GM23338 (cell line): ENCODE results near the gene SLC30A7. TPM values are rescaled to one million over a fixed set of nuclear protein-coding genes. Genes with fewer than 3 reads are reported as not detected.

Experiments
- ATAC-seq: fragments of 200-7000 bp; cut with Tn5 transposase; 3 replicates; pipeline ENCODE4 v1.9.1; 2020
- DNase-seq: peaks from one replicate; pipeline ENCODE4 v3.0.0-alpha.2; 2015; ENCODE audit warnings: low spot score
- H2AFZ ChIP-seq: fragments of 200-600 bp; sonication (generic); 2 replicates; pipeline ENCODE4 v1.8.0; 2016; ENCODE audit warnings: antibody characterized with exemption, mild to moderate bottlenecking, moderate library complexity
- H3F3A ChIP-seq: fragments of 200-600 bp; sonication (generic); replicated peaks from 2 replicates; pipeline ENCODE4 v1.8.0; 2017; ENCODE audit warnings: antibody characterized with exemption, mixed run types, low read depth
- H3K27ac ChIP-seq: fragments of 200-600 bp; sonication (generic); 2 replicates; pipeline ENCODE4 v1.6.1; 2016; ENCODE audit warnings: low read depth
- H3K27me3 ChIP-seq: fragments of 200-600 bp; sonication (generic); 2 replicates; pipeline ENCODE4 v1.8.0; 2016; ENCODE audit warnings: mild to moderate bottlenecking, mixed run types, moderate library complexity; ENCODE audit not compliant: insufficient read depth
- H3K36me3 ChIP-seq: fragments of 200-600 bp; sonication (generic); 2 replicates; pipeline ENCODE4 v1.8.0; 2016; ENCODE audit warnings: mild to moderate bottlenecking; ENCODE audit not compliant: insufficient read depth
- H3K4me1 ChIP-seq: fragments of 200-600 bp; sonication (generic); 2 replicates; pipeline ENCODE4 v1.8.0; 2016; ENCODE audit warnings: mild to moderate bottlenecking, moderate library complexity; ENCODE audit not compliant: insufficient read depth
- H3K4me2 ChIP-seq: fragments of 200-600 bp; sonication (generic); 2 replicates; pipeline ENCODE4 v1.7.1; 2017; ENCODE audit warnings: mixed run types
- H3K4me3 ChIP-seq: fragments of 200-600 bp; sonication (generic); 2 replicates; pipeline ENCODE4 v1.6.1; 2016; ENCODE audit warnings: mixed run types
- H3K79me2 ChIP-seq: fragments of 200-600 bp; sonication (generic); replicated peaks from 2 replicates; pipeline ENCODE4 v1.8.0; 2017; ENCODE audit warnings: mild to moderate bottlenecking; ENCODE audit not compliant: insufficient read depth
- H3K9me2 ChIP-seq: fragments of 200-600 bp; sonication (generic); 2 replicates; pipeline ENCODE4 v1.8.0; 2017; ENCODE audit not compliant: insufficient read depth
- H4K20me1 ChIP-seq: fragments of 200-600 bp; sonication (generic); replicated peaks from 2 replicates; pipeline ENCODE4 v1.8.0; 2017; ENCODE audit warnings: mild to moderate bottlenecking; ENCODE audit not compliant: insufficient read depth
- H3K27ac Mint-ChIP-seq: 2 replicates; pipeline ENCODE4 v1.8.0; 2020; ENCODE audit warnings: inconsistent platforms, mild to moderate bottlenecking, moderate library complexity, mixed read lengths
- H3K27me3 Mint-ChIP-seq: 3 replicates; pipeline ENCODE4 v1.8.0; 2022; ENCODE audit warnings: low read depth, mild to moderate bottlenecking, moderate library complexity, mixed read lengths, inconsistent platforms; ENCODE audit not compliant: insufficient read depth, poor library complexity
- H3K36me3 Mint-ChIP-seq: 3 replicates; pipeline ENCODE4 v1.8.0; 2021; ENCODE audit warnings: low read depth, mild to moderate bottlenecking, inconsistent platforms, moderate library complexity, mixed read lengths
- H3K4me1 Mint-ChIP-seq: 3 replicates; pipeline ENCODE4 v1.8.0; 2020; ENCODE audit warnings: mild to moderate bottlenecking, inconsistent platforms, mixed read lengths
- H3K4me3 Mint-ChIP-seq: 3 replicates; pipeline ENCODE4 v1.8.0; 2021; ENCODE audit warnings: moderate library complexity, mild to moderate bottlenecking, inconsistent platforms, mixed read lengths
- H3K9me3 Mint-ChIP-seq: 3 replicates; pipeline ENCODE4 v1.8.0; 2020; ENCODE audit warnings: moderate library complexity, mild to moderate bottlenecking, inconsistent platforms, mixed read lengths
- CREB1 ChIP-seq: fragments of 250-450 bp; sonication (Bioruptor Pico); IDR thresholded peaks from 2 replicates; pipeline ENCODE4 v1.5.0; 2020; ENCODE audit warnings: low read depth, mild to moderate bottlenecking, moderate library complexity
- CTCF ChIP-seq, 2 experiments: fragments of 200-600 bp in 1 of 2; sonication (generic) in 1 of 2; conservative IDR thresholded peaks; 2 replicates each; pipeline versions ENCODE4 v1.5.1 to v1.6.1; 2016 to 2017; ENCODE audit warnings: antibody characterized with exemption in 2 of 2, low read depth in 2 of 2, mild to moderate bottlenecking in 2 of 2, moderate library complexity in 1 of 2
- ETS1 ChIP-seq: IDR thresholded peaks from 2 replicates; pipeline ENCODE4 v1.6.1; 2016; ENCODE audit warnings: antibody characterized with exemption
- EZH2 ChIP-seq: fragments of 200-600 bp; sonication (generic); IDR thresholded peaks from one replicate; pipeline ENCODE4 v1.8.0; 2017; ENCODE audit warnings: antibody characterized with exemption, mild to moderate bottlenecking, low read depth; ENCODE audit not compliant: unreplicated experiment
- EZH2phosphoT487 ChIP-seq: fragments of 200-600 bp; sonication (generic); IDR thresholded peaks from one replicate; pipeline ENCODE4 v1.8.1; 2018; ENCODE audit warnings: antibody characterized with exemption; ENCODE audit not compliant: unreplicated experiment
- JUNB ChIP-seq: IDR thresholded peaks from one replicate; pipeline ENCODE4 v1.6.1; 2016; ENCODE audit warnings: antibody characterized with exemption; ENCODE audit not compliant: unreplicated experiment
- NANOG ChIP-seq: IDR thresholded peaks from 2 replicates; pipeline ENCODE4 v1.6.1; 2016; ENCODE audit warnings: antibody characterized with exemption, borderline replicate concordance
- POLR2AphosphoS5 ChIP-seq: IDR thresholded peaks from 2 replicates; pipeline ENCODE4 v1.6.1; 2016; ENCODE audit warnings: antibody characterized with exemption, low read depth
- STAT1 ChIP-seq: IDR thresholded peaks from one replicate; pipeline ENCODE4 v1.6.1; 2016; ENCODE audit warnings: antibody characterized with exemption; ENCODE audit not compliant: unreplicated experiment
- ZNF114 ChIP-seq: fragments of 250-450 bp; sonication (Bioruptor Pico); IDR thresholded peaks from 2 replicates; pipeline ENCODE4 v1.5.0; 2020; ENCODE audit warnings: mild to moderate bottlenecking, moderate library complexity
- ZNF331 ChIP-seq: fragments of 250-450 bp; sonication (Bioruptor Pico); IDR thresholded peaks from 2 replicates; pipeline ENCODE4 v1.5.0; 2020; ENCODE audit warnings: low read depth, mild to moderate bottlenecking, moderate library complexity
- ZNF462 ChIP-seq: fragments of 250-450 bp; sonication (Bioruptor Pico); IDR thresholded peaks from 2 replicates; pipeline ENCODE4 v1.5.0; 2020; ENCODE audit warnings: mild to moderate bottlenecking, moderate library complexity
- polyA plus RNA-seq: library from polyadenylated mRNA; unstranded; fragments of >200 nt; fragmentation: Nextera tagmentation; extraction: Ambion mirVana; gene quantifications from 2 replicates; pipeline ENCODE4 v1.2.1, GENCODE V29; 2016
- total RNA-seq: library from RNA; depleted of rRNA; stranded (reverse); fragments of >200 nt; shearing (Covaris generic); gene quantifications from 2 replicates; pipeline ENCODE4 v1.2.3, GENCODE V29; 2014
- TF ChIP-seq, protein P1 (sequence below): IDR thresholded peaks from one replicate; pipeline ENCODE4 v1.6.1; 2018; ENCODE audit warnings: antibody characterized with exemption; ENCODE audit not compliant: unreplicated experiment

SLC30A7 gene
- total and polyA plus RNA-seq, 2 experiments from 2014 or later = 9.8 to 25.1 TPM

- H3K36me3 Mint-ChIP-seq = peaks cover 48% of the 10 kb centered on the region
Measured at GRCh38 chr1:100904528-100904927, 8.6 kb downstream of the SLC30A7 start.

More at GRCh38 chr1:100904528-100904927, 8.6 kb downstream of the SLC30A7 start:
- H3K27ac ChIP-seq = no peak overlapping the region
- H3K27me3 ChIP-seq = no peaks in the 10 kb centered on the region
- no peak for DNase-seq
- Mint-ChIP-seq H3K27ac (no peak overlapping the region), H3K9me3 (no peaks in the 10 kb centered on the region), H3K4me1 (no peaks in the 10 kb centered on the region), H3K27me3 (no peaks in the 10 kb centered on the region), H3K4me3 (no peak overlapping the region)
- no peak for ATAC-seq
- H3K36me3 ChIP-seq = peaks cover 22% of the 10 kb centered on the region
- no peaks in the 10 kb centered on the region for H3K9me2 ChIP-seq
- H4K20me1 ChIP-seq = no peaks in the 10 kb centered on the region
- H3F3A ChIP-seq = no peaks in the 10 kb centered on the region
- peaks cover 44% of the 10 kb centered on the region for H3K79me2 ChIP-seq
- H2AFZ ChIP-seq = no peak overlapping the region
- no peaks in the 10 kb centered on the region for H3K4me1 ChIP-seq
- TF ChIP-seq ETS1 (no peak), JUNB (no peak), POLR2AphosphoS5 (no peak), CREB1 (no peak), ZNF331 (CRISPR knock-in tag) (no peak), ZNF462 (no peak), EZH2 (no peak), ZNF114 (CRISPR knock-in tag) (no peak), STAT1 (no peak), EZH2phosphoT487 (no peak), CTCF (conservative IDR thresholded peaks at IDR 0.05; ENCODE audit: low read depth in 2 of 2) (no peak), NANOG (no peak)
- TF ChIP-seq, protein P1, sequence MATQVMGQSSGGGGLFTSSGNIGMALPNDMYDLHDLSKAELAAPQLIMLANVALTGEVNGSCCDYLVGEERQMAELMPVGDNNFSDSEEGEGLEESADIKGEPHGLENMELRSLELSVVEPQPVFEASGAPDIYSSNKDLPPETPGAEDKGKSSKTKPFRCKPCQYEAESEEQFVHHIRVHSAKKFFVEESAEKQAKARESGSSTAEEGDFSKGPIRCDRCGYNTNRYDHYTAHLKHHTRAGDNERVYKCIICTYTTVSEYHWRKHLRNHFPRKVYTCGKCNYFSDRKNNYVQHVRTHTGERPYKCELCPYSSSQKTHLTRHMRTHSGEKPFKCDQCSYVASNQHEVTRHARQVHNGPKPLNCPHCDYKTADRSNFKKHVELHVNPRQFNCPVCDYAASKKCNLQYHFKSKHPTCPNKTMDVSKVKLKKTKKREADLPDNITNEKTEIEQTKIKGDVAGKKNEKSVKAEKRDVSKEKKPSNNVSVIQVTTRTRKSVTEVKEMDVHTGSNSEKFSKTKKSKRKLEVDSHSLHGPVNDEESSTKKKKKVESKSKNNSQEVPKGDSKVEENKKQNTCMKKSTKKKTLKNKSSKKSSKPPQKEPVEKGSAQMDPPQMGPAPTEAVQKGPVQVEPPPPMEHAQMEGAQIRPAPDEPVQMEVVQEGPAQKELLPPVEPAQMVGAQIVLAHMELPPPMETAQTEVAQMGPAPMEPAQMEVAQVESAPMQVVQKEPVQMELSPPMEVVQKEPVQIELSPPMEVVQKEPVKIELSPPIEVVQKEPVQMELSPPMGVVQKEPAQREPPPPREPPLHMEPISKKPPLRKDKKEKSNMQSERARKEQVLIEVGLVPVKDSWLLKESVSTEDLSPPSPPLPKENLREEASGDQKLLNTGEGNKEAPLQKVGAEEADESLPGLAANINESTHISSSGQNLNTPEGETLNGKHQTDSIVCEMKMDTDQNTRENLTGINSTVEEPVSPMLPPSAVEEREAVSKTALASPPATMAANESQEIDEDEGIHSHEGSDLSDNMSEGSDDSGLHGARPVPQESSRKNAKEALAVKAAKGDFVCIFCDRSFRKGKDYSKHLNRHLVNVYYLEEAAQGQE = no peak
- H3K4me2 ChIP-seq = no peak overlapping the region
- H3K4me3 ChIP-seq = no peak overlapping the region
